H9 (cell line): ENCODE measurements around the gene NINJ1. TPM values are rescaled to one million over a fixed set of nuclear protein-coding genes. Genes with fewer than 3 reads are reported as not detected.
A peak's percentile ranks its signal among the peaks of the same experiment; 100 is the strongest.

Experiments
- DNase-seq: peaks from one replicate; pipeline ENCODE4 v3.0.0-alpha.2; 2017
- H2AFZ ChIP-seq: one replicate; pipeline ENCODE4 v1.6.1; 2013; ENCODE audit warnings: mild to moderate bottlenecking, low read length, control low read depth, moderate library complexity
- H2AK5ac ChIP-seq: 2 replicates; pipeline ENCODE4 v1.6.1; 2013; ENCODE audit warnings: low read length, control low read depth, mixed read lengths; ENCODE audit not compliant: insufficient read length
- H2BK120ac ChIP-seq: one replicate; pipeline ENCODE4 v1.6.1; 2013; ENCODE audit warnings: low read depth, mild to moderate bottlenecking, low read length, control low read depth, inconsistent platforms; ENCODE audit not compliant: poor library complexity, severe bottlenecking
- H2BK12ac ChIP-seq: 2 replicates; pipeline ENCODE4 v1.6.1; 2013; ENCODE audit warnings: low read length, control low read depth, mixed read lengths, low read depth; ENCODE audit not compliant: insufficient read length
- H2BK15ac ChIP-seq: 2 replicates; pipeline ENCODE4 v1.6.1; 2013; ENCODE audit warnings: low read depth, low read length, control low read depth
- H2BK20ac ChIP-seq: one replicate; pipeline ENCODE4 v1.6.1; 2013; ENCODE audit warnings: low read depth, mild to moderate bottlenecking, low read length, control low read depth, inconsistent platforms; ENCODE audit not compliant: poor library complexity, severe bottlenecking
- H2BK5ac ChIP-seq: 2 replicates; pipeline ENCODE4 v1.6.1; 2013; ENCODE audit warnings: low read length, control low read depth, mixed read lengths; ENCODE audit not compliant: insufficient read length
- H3K14ac ChIP-seq: 2 replicates; pipeline ENCODE4 v1.6.1; 2013; ENCODE audit warnings: low read length, control low read depth; ENCODE audit not compliant: insufficient read depth
- H3K18ac ChIP-seq: 2 replicates; pipeline ENCODE4 v1.6.1; 2013; ENCODE audit warnings: low read depth, mild to moderate bottlenecking, mixed read lengths, low read length, control low read depth; ENCODE audit not compliant: insufficient read length
- H3K23ac ChIP-seq: 2 replicates; pipeline ENCODE4 v1.6.1; 2013; ENCODE audit warnings: low read length, control low read depth, mixed read lengths, low read depth; ENCODE audit not compliant: insufficient read length
- H3K23me2 ChIP-seq: 2 replicates; pipeline ENCODE4 v1.6.1; 2013; ENCODE audit warnings: low read depth, mild to moderate bottlenecking, mixed read lengths, low read length, control low read depth; ENCODE audit not compliant: insufficient read length, poor library complexity, severe bottlenecking
- H3K27ac ChIP-seq: 2 replicates; pipeline ENCODE4 v1.5.1; 2013; ENCODE audit warnings: low read length, control low read depth, mixed read lengths, low read depth; ENCODE audit not compliant: insufficient read length
- H3K27me3 ChIP-seq: 2 replicates; pipeline ENCODE4 v1.6.1; 2013; ENCODE audit warnings: low read length, control low read depth, inconsistent platforms; ENCODE audit not compliant: insufficient read depth
- H3K4ac ChIP-seq: 2 replicates; pipeline ENCODE4 v1.6.1; 2013; ENCODE audit warnings: low read depth, mild to moderate bottlenecking, control low read depth, inconsistent platforms, low read length, moderate library complexity
- H3K4me1 ChIP-seq: 2 replicates; pipeline ENCODE4 v1.6.1; 2013; ENCODE audit warnings: low read length, control low read depth, inconsistent platforms; ENCODE audit not compliant: insufficient read depth
- H3K4me2 ChIP-seq: 2 replicates; pipeline ENCODE4 v1.6.1; 2013; ENCODE audit warnings: low read length, control low read depth, mixed read lengths; ENCODE audit not compliant: insufficient read length, insufficient read depth
- H3K56ac ChIP-seq: 2 replicates; pipeline ENCODE4 v1.6.1; 2013; ENCODE audit warnings: low read depth, mild to moderate bottlenecking, mixed read lengths, low read length, control low read depth; ENCODE audit not compliant: insufficient read length
- H3K79me1 ChIP-seq: 2 replicates; pipeline ENCODE4 v1.6.1; 2013; ENCODE audit warnings: low read depth, mild to moderate bottlenecking, moderate library complexity, low read length, control low read depth, inconsistent platforms; ENCODE audit not compliant: insufficient read depth, poor library complexity, severe bottlenecking
- H3K79me2 ChIP-seq: 2 replicates; pipeline ENCODE4 v1.6.1; 2013; ENCODE audit warnings: low read length, control low read depth, inconsistent platforms; ENCODE audit not compliant: insufficient read depth
- H3K9ac ChIP-seq: 2 replicates; pipeline ENCODE4 v1.6.1; 2013; ENCODE audit warnings: low read length, control low read depth, mixed read lengths; ENCODE audit not compliant: insufficient read length; ENCODE audit errors: extremely low read depth
- H3K9me3 ChIP-seq: one replicate; pipeline ENCODE4 v1.6.1; 2013; ENCODE audit warnings: low read depth, low read length, inconsistent platforms; ENCODE audit not compliant: control insufficient read depth
- H3T11ph ChIP-seq: one replicate; pipeline ENCODE4 v1.6.1; 2013; ENCODE audit warnings: mild to moderate bottlenecking, low read length, control low read depth, inconsistent platforms
- H4K20me1 ChIP-seq: one replicate; pipeline ENCODE4 v1.6.1; 2013; ENCODE audit not compliant: control insufficient read depth, insufficient read length, insufficient read depth
- H4K5ac ChIP-seq: 2 replicates; pipeline ENCODE4 v1.6.1; 2013; ENCODE audit warnings: low read depth, mild to moderate bottlenecking, mixed read lengths, low read length, control low read depth; ENCODE audit not compliant: insufficient read length
- H4K8ac ChIP-seq: replicated peaks from 2 replicates; pipeline ENCODE4 v1.6.1; 2013; ENCODE audit warnings: low read length, control low read depth, mixed read lengths, low read depth; ENCODE audit not compliant: insufficient read length
- H4K91ac ChIP-seq: 2 replicates; pipeline ENCODE4 v1.6.1; 2013; ENCODE audit warnings: low read depth, mild to moderate bottlenecking, moderate library complexity, mixed read lengths, low read length, control low read depth; ENCODE audit not compliant: insufficient read length
- H3K27ac Mint-ChIP-seq, 3 experiments: 2 replicates in 2 of 3; 3 replicates in 1 of 3; pipeline ENCODE4 v1.8.0; 2020 to 2021; ENCODE audit warnings: mixed read lengths in 3 of 3, mild to moderate bottlenecking in 1 of 3, moderate library complexity in 1 of 3
- H3K27me3 Mint-ChIP-seq: 2 replicates; pipeline ENCODE4 v1.8.0; 2021; ENCODE audit warnings: low read depth, mild to moderate bottlenecking, moderate library complexity, mixed read lengths
- H3K36me3 Mint-ChIP-seq, 3 experiments: 2 replicates in 2 of 3; 3 replicates in 1 of 3; pipeline ENCODE4 v1.8.0; 2020 to 2021; ENCODE audit warnings: low read depth in 3 of 3, mixed read lengths in 3 of 3; ENCODE audit not compliant: insufficient read depth in 1 of 3
- H3K4me1 Mint-ChIP-seq, 2 experiments: 2 replicates each; pipeline ENCODE4 v1.8.0; 2020; ENCODE audit warnings: mixed read lengths in 2 of 2
- H3K4me3 Mint-ChIP-seq, 2 experiments: 2 replicates in 1 of 2; 3 replicates in 1 of 2; pipeline ENCODE4 v1.8.0; 2020 to 2021; ENCODE audit warnings: mild to moderate bottlenecking in 2 of 2, mixed read lengths in 2 of 2, moderate library complexity in 1 of 2
- H3K9me3 Mint-ChIP-seq, 2 experiments: 2 replicates in 1 of 2; 3 replicates in 1 of 2; pipeline ENCODE4 v1.8.0; 2020; ENCODE audit warnings: mild to moderate bottlenecking in 2 of 2, mixed read lengths in 2 of 2, moderate library complexity in 1 of 2
- CTCF ChIP-seq: fragments of 200-600 bp; sonication (generic); conservative IDR thresholded peaks from 3 replicates; pipeline ENCODE4 v1.8.0; 2021; ENCODE audit warnings: antibody characterized with exemption, mild to moderate bottlenecking
- WGBS: extraction: QIAGEN DNeasy Blood & Tissue Kit; methylation state at CpG from one replicate; pipeline ENCODE4 v1.1.7; 2013; ENCODE audit warnings: missing lambda C conversion rate, low lambda C conversion rate, mixed read lengths; ENCODE audit not compliant: insufficient read length; ENCODE audit errors: extremely low coverage; 5-methylcytosine and 5-hydroxymethylcytosine counted together
- total RNA-seq: library from RNA; stranded (reverse); gene quantifications from 2 replicates; pipeline ENCODE4 v1.2.1, GENCODE V29; 2021

Gene NINJ1
- total RNA-seq, 1 experiment from 2014 or later = 28.9 TPM

GRCh38 chr9:93143830-93144530 is 9.9 kb upstream of the NINJ1 start:
- Histone ChIP-seq H2BK20ac (no peak overlapping the region), H4K8ac (no peak overlapping the region), H2AK5ac (no peak overlapping the region), H3K23me2 (no peaks in the 10 kb centered on the region), H3K27me3 (no peaks in the 10 kb centered on the region), H3K27ac (no peak overlapping the region), H4K5ac (no peak overlapping the region), H3K4ac (no peak overlapping the region), H2BK5ac (no peak overlapping the region), H3K4me1 (no peaks in the 10 kb centered on the region), H3K56ac (no peak overlapping the region), H3K18ac (no peak overlapping the region), H3K9ac (no peak overlapping the region), H3K79me1 (no peaks in the 10 kb centered on the region), H3T11ph (no peak overlapping the region), H3K23ac (no peak overlapping the region), H2BK15ac (no peak overlapping the region), H3K4me2 (no peak overlapping the region), H4K91ac (no peak overlapping the region), H3K79me2 (no peaks in the 10 kb centered on the region), H2AFZ (no peak overlapping the region), H2BK120ac (no peak overlapping the region), H4K20me1 (no peaks in the 10 kb centered on the region), H3K9me3 (no peaks in the 10 kb centered on the region), H2BK12ac (no peak overlapping the region), H3K14ac (peak overlapping the region; percentile 16; the same call in 1 of the 2 replicates)
- H3K4me1 Mint-ChIP-seq = peaks cover 6% of the 10 kb centered on the region in 2 experiments
- DNase-seq = no peak
- no peaks in the 10 kb centered on the region; a peak in 1 of 7 replicates for H3K36me3 Mint-ChIP-seq
- peak overlapping the region in 2 of 3 experiments; percentile 10 to 58; a peak in 4 of 7 replicates for H3K27ac Mint-ChIP-seq
- TF ChIP-seq CTCF = no peak
- H3K9me3 Mint-ChIP-seq = peaks cover 0 to 5% of the 10 kb centered on the region in 2 experiments; a peak in 1 of 5 replicates
- no peak overlapping the region for H3K4me3 Mint-ChIP-seq
- H3K27me3 Mint-ChIP-seq = peaks cover 5% of the 10 kb centered on the region
- no CpG with 5 or more reads among the region's 15 CpGs for WGBS
